ENCODE data around the gene OLA1. TPM values are rescaled to one million over a fixed set of nuclear protein-coding genes. Genes with fewer than 3 reads are reported as not detected.

The OLA1 gene
- total RNA-seq, 1 donor: 101 TPM

- H3K4me3 ChIP-seq (ENCODE audit: low read depth, low read length): no peak overlapping the region
- TF ChIP-seq CTCF (IDR thresholded peaks at IDR 0.05; ENCODE audit: insufficient read depth, low read depth, low read length): no peak
- DNase-seq (ENCODE audit: low read depth): no peak
These were observed 14.5 kb downstream of the OLA1 start for GRCh38 chr2:174233771-174234275.

GRCh38 chr2:174227748-174228147 is 20.6 kb downstream of the OLA1 start:
- TF ChIP-seq CTCF (IDR thresholded peaks at IDR 0.05; ENCODE audit: insufficient read depth, low read depth, low read length): no peak
- DNase-seq (ENCODE audit: low read depth): no peak
- no peak overlapping the region for H3K4me3 ChIP-seq (ENCODE audit: low read depth, low read length)

- H3K4me3 ChIP-seq (ENCODE audit: low read depth, low read length): no peak overlapping the region
- no peak for DNase-seq (ENCODE audit: low read depth)
- no peak for TF ChIP-seq CTCF (IDR thresholded peaks at IDR 0.05; ENCODE audit: insufficient read depth, low read depth, low read length)
These were observed 23.6 kb downstream of the OLA1 start for GRCh38 chr2:174224665-174225288.

- no peak for TF ChIP-seq CTCF (IDR thresholded peaks at IDR 0.05; ENCODE audit: insufficient read depth, low read depth, low read length)
- no peak for DNase-seq (ENCODE audit: low read depth)
- H3K4me3 ChIP-seq (ENCODE audit: low read depth, low read length): no peak overlapping the region
These were observed 24.2 kb downstream of the OLA1 start for GRCh38 chr2:174224125-174224524.

- no peak overlapping the region for H3K4me3 ChIP-seq (ENCODE audit: low read depth, low read length)
- DNase-seq (ENCODE audit: low read depth): no peak
- TF ChIP-seq CTCF (IDR thresholded peaks at IDR 0.05; ENCODE audit: insufficient read depth, low read depth, low read length): no peak
These were observed 24.9 kb downstream of the OLA1 start for GRCh38 chr2:174223388-174223787.

- no peak overlapping the region for H3K4me3 ChIP-seq (ENCODE audit: low read depth, low read length)
- no peak for DNase-seq (ENCODE audit: low read depth)
- TF ChIP-seq CTCF (IDR thresholded peaks at IDR 0.05; ENCODE audit: insufficient read depth, low read depth, low read length): no peak
These were observed 26.2 kb downstream of the OLA1 start for GRCh38 chr2:174222154-174222553.

GRCh38 chr2:174219321-174219720 is 29.0 kb downstream of the OLA1 start:
- TF ChIP-seq CTCF (IDR thresholded peaks at IDR 0.05; ENCODE audit: insufficient read depth, low read depth, low read length): no peak
- no peak overlapping the region for H3K4me3 ChIP-seq (ENCODE audit: low read depth, low read length)
- no peak for DNase-seq (ENCODE audit: low read depth)
